IMR-90 (cell line): ENCODE results near the gene BCAS4. TPM values are rescaled to one million over a fixed set of nuclear protein-coding genes. Genes with fewer than 3 reads are reported as not detected.
A peak's percentile ranks its signal among the peaks of the same experiment; 100 is the strongest.

ENCODE experiments used
- ATAC-seq: fragments of 200-7000 bp; cut with Tn5 transposase; 2 replicates; pipeline ENCODE4 v1.9.1; 2020; ENCODE audit warnings: low read depth, mild to moderate bottlenecking, moderate library complexity
- BruUV-seq: library from RNA; stranded (reverse); fragments of 400-500 nt; replicated peaks from 2 replicates; lab custom pipeline; 2021; lab: Mats Ljungman, UMichigan
- CTCF ChIA-PET: fragments of 300-600 bp; formaldehyde crosslinking; extraction: SDS; loops from one replicate; lab custom pipeline; 2021; ENCODE audit warnings: antibody characterized with exemption; lab: Yijun Ruan, JAX
- POLR2A ChIA-PET: fragments of 300-600 bp; sonication (Branson Sonifier 250); formaldehyde crosslinking; loops from one replicate; lab custom pipeline; 2022; ENCODE audit warnings: antibody characterized with exemption; ENCODE audit not compliant: unreplicated experiment; lab: Charles Lee
- DNase-seq: peaks from one replicate; pipeline ENCODE4 v3.0.0; 2013
- H2AFZ ChIP-seq: replicated peaks from 2 replicates; pipeline ENCODE3; 2013; ENCODE audit warnings: low read length, mild to moderate bottlenecking; ENCODE audit not compliant: poor library complexity
- H2AK5ac ChIP-seq: 2 replicates; pipeline ENCODE4 v1.6.1; 2013; ENCODE audit warnings: low read depth, low read length, inconsistent platforms
- H2AK9ac ChIP-seq: replicated peaks from 2 replicates; pipeline ENCODE3; 2013; ENCODE audit warnings: mild to moderate bottlenecking, low read depth, low read length, moderate library complexity; ENCODE audit not compliant: poor library complexity
- H2BK120ac ChIP-seq: 2 replicates; pipeline ENCODE4 v1.6.1; 2013; ENCODE audit warnings: low read depth, low read length, inconsistent platforms
- H2BK15ac ChIP-seq: 3 replicates; pipeline ENCODE4 v1.6.1; 2013; ENCODE audit warnings: low read depth, low read length, inconsistent platforms
- H2BK20ac ChIP-seq: 2 replicates; pipeline ENCODE4 v1.6.1; 2013; ENCODE audit warnings: low read depth, mild to moderate bottlenecking, inconsistent platforms, low read length, moderate library complexity
- H2BK5ac ChIP-seq: 2 replicates; pipeline ENCODE4 v1.6.1; 2013; ENCODE audit warnings: mild to moderate bottlenecking, low read depth, low read length, inconsistent platforms; ENCODE audit not compliant: poor library complexity, severe bottlenecking
- H3K14ac ChIP-seq: replicated peaks from 2 replicates; pipeline ENCODE4 v1.6.1; 2013; ENCODE audit warnings: low read depth, low read length, inconsistent platforms
- H3K18ac ChIP-seq: 2 replicates; pipeline ENCODE4 v1.6.1; 2013; ENCODE audit warnings: low read depth, low read length, control low read depth
- H3K23ac ChIP-seq: 2 replicates; pipeline ENCODE4 v1.6.1; 2013; ENCODE audit warnings: low read depth, low read length, inconsistent platforms
- H3K27ac ChIP-seq: 2 replicates; pipeline ENCODE4 v1.5.1; 2013; ENCODE audit warnings: mild to moderate bottlenecking, control low read depth, low read length; ENCODE audit not compliant: insufficient read depth
- H3K27me3 ChIP-seq: 2 replicates; pipeline ENCODE4 v1.6.1; 2013; ENCODE audit warnings: low read length; ENCODE audit not compliant: control insufficient read depth, insufficient read depth
- H3K36me3 ChIP-seq: 2 replicates; pipeline ENCODE4 v1.6.1; 2013; ENCODE audit warnings: low read length, mixed read lengths; ENCODE audit not compliant: control insufficient read depth, insufficient read depth
- H3K4ac ChIP-seq: 2 replicates; pipeline ENCODE4 v1.6.1; 2013; ENCODE audit warnings: low read depth, low read length, inconsistent platforms
- H3K4me1 ChIP-seq: 2 replicates; pipeline ENCODE4 v1.6.1; 2013; ENCODE audit warnings: low read length, mixed read lengths; ENCODE audit not compliant: control insufficient read depth, insufficient read depth
- H3K4me2 ChIP-seq: 2 replicates; pipeline ENCODE4 v1.6.1; 2013; ENCODE audit warnings: low read depth, mild to moderate bottlenecking, control low read depth, low read length, moderate library complexity
- H3K4me3 ChIP-seq: 2 replicates; pipeline ENCODE4 v1.5.1; 2013; ENCODE audit warnings: low read depth, mild to moderate bottlenecking, control low read depth, low read length, moderate library complexity; ENCODE audit not compliant: insufficient read depth
- H3K56ac ChIP-seq: 2 replicates; pipeline ENCODE4 v1.6.1; 2013; ENCODE audit warnings: low read length, inconsistent platforms; ENCODE audit not compliant: insufficient read depth; ENCODE audit errors: extremely low read depth
- H3K79me1 ChIP-seq, 2 experiments: 2 replicates each; pipeline ENCODE4 v1.6.1; 2013; ENCODE audit warnings: low read length in 2 of 2, inconsistent platforms in 1 of 2, low read depth in 1 of 2
- H3K9ac ChIP-seq: 2 replicates; pipeline ENCODE4 v1.6.1; 2013; ENCODE audit warnings: low read depth, low read length, control low read depth
- H3K9me1 ChIP-seq: 2 replicates; pipeline ENCODE4 v1.6.1; 2013; ENCODE audit warnings: low read length, inconsistent platforms; ENCODE audit not compliant: insufficient read depth
- H3K9me3 ChIP-seq: 2 replicates; pipeline ENCODE4 v1.6.1; 2013; ENCODE audit warnings: low read length; ENCODE audit not compliant: control insufficient read depth, insufficient read depth
- H4K20me1 ChIP-seq: 2 replicates; pipeline ENCODE4 v1.6.1; 2013; ENCODE audit warnings: low read length, inconsistent platforms; ENCODE audit not compliant: insufficient read depth
- H4K5ac ChIP-seq: 2 replicates; pipeline ENCODE4 v1.6.1; 2013; ENCODE audit warnings: mild to moderate bottlenecking, low read depth, low read length, control low read depth
- H4K8ac ChIP-seq, 2 experiments: 2 replicates each; pipeline ENCODE4 v1.6.1; 2013; ENCODE audit warnings: low read depth in 2 of 2, low read length in 2 of 2, control low read depth in 1 of 2, inconsistent platforms in 1 of 2
- H4K91ac ChIP-seq: 2 replicates; pipeline ENCODE4 v1.6.1; 2013; ENCODE audit warnings: low read depth, low read length, inconsistent platforms; ENCODE audit not compliant: insufficient read depth
- CHD1 ChIP-seq: IDR thresholded peaks from 2 replicates; pipeline ENCODE4 v1.6.1; 2012; ENCODE audit warnings: low read depth, low read length, improper control_type of control experiment
- CTCF ChIP-seq: conservative IDR thresholded peaks from 2 replicates; pipeline ENCODE4 v1.5.1; 2012; ENCODE audit warnings: mild to moderate bottlenecking, low read depth, low read length, improper control_type of control experiment
- FOS ChIP-seq: fragments of 150-350 bp; IDR thresholded peaks from 2 replicates; pipeline ENCODE4 v1.6.1; 2016; ENCODE audit warnings: low read depth, low read length
- MAZ ChIP-seq: IDR thresholded peaks from 2 replicates; pipeline ENCODE4 v1.6.1; 2012; ENCODE audit warnings: low read depth, mild to moderate bottlenecking, low read length, improper control_type of control experiment, moderate library complexity, borderline replicate concordance
- MXI1 ChIP-seq: IDR thresholded peaks from 2 replicates; pipeline ENCODE4 v1.6.1; 2012; ENCODE audit warnings: low read depth, mild to moderate bottlenecking, low read length, moderate library complexity, borderline replicate concordance
- RAD21 ChIP-seq: IDR thresholded peaks from 2 replicates; pipeline ENCODE4 v1.6.1; 2012; ENCODE audit warnings: low read length, improper control_type of control experiment
- RFX5 ChIP-seq: IDR thresholded peaks from 2 replicates; pipeline ENCODE4 v1.8.0; 2012; ENCODE audit warnings: low read depth, mild to moderate bottlenecking, low read length, moderate library complexity
- SMC3 ChIP-seq: fragments of 150-350 bp; IDR thresholded peaks from 2 replicates; pipeline ENCODE4 v1.6.1; 2016; ENCODE audit warnings: low read depth, mild to moderate bottlenecking, antibody characterized with exemption, low read length, moderate library complexity
- USF2 ChIP-seq: fragments of 150-350 bp; IDR thresholded peaks from 2 replicates; pipeline ENCODE4 v1.6.1; 2017; ENCODE audit warnings: mild to moderate bottlenecking, antibody characterized with exemption, low read length, low read depth
- WGBS, 2 experiments: methylation state at CpG; one replicate each; pipeline versions ENCODE4 v1.1.5 to v1.1.7; 2013; ENCODE audit warnings: missing lambda C conversion rate in 2 of 2; ENCODE audit not compliant: insufficient read length in 1 of 2; ENCODE audit errors: extremely low coverage in 2 of 2; 5-methylcytosine and 5-hydroxymethylcytosine counted together
- dilution Hi-C: fragments of 300-500 bp; cut with HindIII; formaldehyde crosslinking; loops from one replicate; pipeline ENCODE4 v1.14.3; 2018; ENCODE audit warnings: low sequenced_read_pairs; ENCODE audit not compliant: unreplicated experiment
- in situ Hi-C: fragments of 300-500 bp; cut with MboI; formaldehyde crosslinking; loops from 3 replicates; pipeline ENCODE4 v1.14.3; 2019; ENCODE audit warnings: low sequenced_read_pairs, inconsistent platforms, mixed read lengths
- intact Hi-C: fragments of 100-400 bp; cut with micrococcal nuclease; formaldehyde crosslinking; loops from 2 replicates; pipeline ENCODE4 v1.10.0; 2022
- polyA plus RNA-seq, 3 experiments: library from polyadenylated mRNA; depleted of rRNA; stranded (reverse); fragments of >200 nt; gene quantifications; 2 replicates each; pipeline ENCODE4 v1.2.3, GENCODE V29; 2012; ENCODE audit warnings: low replicate concordance in 1 of 3
- total RNA-seq: library from RNA; depleted of rRNA; stranded (reverse); fragments of >200 nt; gene quantifications from 2 replicates; pipeline ENCODE4 v1.2.3, GENCODE V29; 2012

Gene BCAS4
- total and polyA plus RNA-seq, 2 of the 4 experiments (the other 2 are of a cell fraction), result 42.7 to 47.5 TPM

GRCh38 chr20:50865114-50865513 lies 70.3 kb downstream of the BCAS4 start:
- POLR2A ChIA-PET, result no interaction called here
- Histone ChIP-seq H2BK120ac (no peak overlapping the region), H4K91ac (no peak overlapping the region), H4K8ac (no peak overlapping the region), H3K4me3 (no peak overlapping the region), H3K23ac (no peak overlapping the region), H3K27ac (no peak overlapping the region), H3K4me2 (no peak overlapping the region), H3K56ac (no peak overlapping the region), H2BK20ac (no peak overlapping the region), H3K14ac (no peak overlapping the region), H3K18ac (no peak overlapping the region), H3K4ac (0 out of 2 replicates have a peak overlapping the region, but pooled peaks have one; percentile 17), H3K9ac (no peak overlapping the region), H2AFZ (no peak overlapping the region), H2BK15ac (no peak overlapping the region), H3K4me1 (peaks cover 14% of the 10 kb centered on the region), H2AK5ac (no peak overlapping the region; the same call in 1 of the 2 replicates), H2BK5ac (no peak overlapping the region), H3K36me3 (no peaks in the 10 kb centered on the region), H3K79me1 (peaks cover 0 to 19% of the 10 kb centered on the region in 2 experiments; a peak in 2 of 4 replicates), H3K27me3 (no peaks in the 10 kb centered on the region), H4K20me1 (peaks cover 17% of the 10 kb centered on the region; the same call in 1 of the 2 replicates), H2AK9ac (peak overlapping the region; percentile 44), H4K5ac (no peak overlapping the region), H3K9me1 (peaks cover 27% of the 10 kb centered on the region), H3K9me3 (no peaks in the 10 kb centered on the region)
- ATAC-seq (no peak), DNase-seq (no peak)
- no peak for TF ChIP-seq MAZ
- TF ChIP-seq FOS, result no peak
- TF ChIP-seq RAD21, result no peak
- TF ChIP-seq USF2, result no peak
- TF ChIP-seq CHD1, result no peak
- no peak for TF ChIP-seq MXI1
- TF ChIP-seq RFX5, result no peak
- TF ChIP-seq SMC3, result no peak
- no peak for TF ChIP-seq CTCF
- WGBS, 2 experiments, result 88% methylated on average over 1 of the region's 6 CpGs; no CpG with 5 or more reads in 1 of the 2 experiments
- CTCF ChIA-PET, result no interaction called here
- in situ Hi-C loops (no loop called here), intact Hi-C loops (no loop called here), dilution Hi-C loops (no loop called here)
- BruUV-seq, result no TSS peak
